HFF-Myc (cell line): ENCODE data around the gene LSM14B.

ENCODE experiments used
- DNase-seq: peaks from one replicate; pipeline ENCODE4 v3.0.0-alpha.2; 2011; ENCODE audit warnings: low read depth; ENCODE audit errors: extremely low read depth
- H3K4me3 ChIP-seq: replicated peaks from 2 replicates; pipeline ENCODE4 v1.5.1; 2011; ENCODE audit warnings: low read depth, mild to moderate bottlenecking, control low read depth, low read length
- CTCF ChIP-seq: IDR thresholded peaks from 2 replicates; pipeline ENCODE4 v1.5.1; 2012; ENCODE audit warnings: mild to moderate bottlenecking, low read depth, low read length, control low read depth; ENCODE audit errors: missing control alignments

LSM14B gene

GRCh38 chr20:62141397-62142251 lies 19.3 kb downstream of the LSM14B start:
- no peak for DNase-seq
- peak overlapping the region; percentile 77 for H3K4me3 ChIP-seq
- peak; percentile 34 for TF ChIP-seq CTCF

GRCh38 chr20:62142252-62143080 lies 20.2 kb downstream of the LSM14B start:
- DNase-seq = no peak
- no peak for TF ChIP-seq CTCF
- peak overlapping the region; percentile 77 for H3K4me3 ChIP-seq

DNA sequence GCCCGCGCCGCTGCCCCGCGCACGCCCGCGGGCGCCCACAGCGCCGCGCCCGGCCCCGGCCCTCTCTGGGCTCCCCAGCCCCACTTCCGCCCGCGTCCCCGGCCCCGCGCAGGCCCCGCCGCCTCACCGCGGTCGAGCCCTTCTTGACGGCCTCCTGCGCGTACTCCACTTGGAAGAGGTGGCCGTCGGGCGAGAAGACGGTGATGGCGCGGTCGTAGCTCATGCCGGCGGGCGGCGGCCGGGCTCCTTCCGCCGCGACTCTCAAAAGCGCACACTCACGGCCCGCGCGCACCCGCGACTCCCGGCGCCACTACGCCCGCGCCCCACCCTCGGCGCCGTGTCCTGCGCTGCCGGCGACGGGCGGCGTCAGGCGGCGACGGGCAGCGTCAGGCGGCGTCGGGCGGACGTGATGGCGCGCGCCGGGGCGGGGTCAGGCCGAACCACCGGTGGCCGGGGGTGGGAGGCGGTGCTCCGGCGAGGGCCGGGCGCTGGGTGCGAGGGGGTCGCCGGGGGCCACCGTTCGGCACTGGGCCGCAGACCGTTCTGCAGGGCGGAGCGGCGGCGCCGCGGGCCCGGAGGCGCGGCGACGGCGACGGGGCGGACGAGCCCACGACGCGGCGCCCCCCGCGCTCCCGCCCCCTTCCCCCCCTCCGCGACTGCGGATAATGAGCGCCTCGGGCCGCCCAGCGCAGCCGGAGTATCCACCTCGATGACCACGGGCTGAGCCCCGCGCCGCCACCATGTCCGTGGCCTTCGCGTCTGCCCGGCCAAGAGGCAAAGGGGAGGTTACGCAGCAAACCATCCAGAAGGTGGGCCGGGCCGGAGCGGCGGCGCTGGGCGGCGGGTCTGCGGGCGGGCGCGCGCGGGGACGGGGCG lies 21.0 kb downstream of the LSM14B start, which contains the start of the genes PSMA7 and SS18L1:
Gene PSMA7, minus strand, starts transcription at position 314 of the 876 bp plus-strand sequence. Its CDS starts 91 bp downstream, at position 223.
Gene SS18L1, plus strand, starts transcription at position 689 of the 876 bp plus-strand sequence. Its CDS starts 52 bp downstream, at position 741.
- no peak for TF ChIP-seq CTCF
- peak within 1 kb of the TSS; percentile 77 for H3K4me3 ChIP-seq
- no peak for DNase-seq

- no peak for TF ChIP-seq CTCF
- DNase-seq = no peak
- peak overlapping the region; percentile 77 for H3K4me3 ChIP-seq
These were observed 21.9 kb downstream of the LSM14B start for GRCh38 chr20:62143957-62144825.

GRCh38 chr20:62145688-62146018 lies 23.4 kb downstream of the LSM14B start:
- no peak for DNase-seq
- no peak overlapping the region for H3K4me3 ChIP-seq
- TF ChIP-seq CTCF = no peak
